Stimulated activated CD4-positive, alpha-beta T cell treated with anti-CD3 and anti-CD28 coated beads, TNF-alpha, amount 100 ng/mL, for 1 hour (primary cell): ENCODE data around the gene PTPRN2.

ENCODE experiments used
- DNase-seq, 3 donors: peaks; one replicate each; pipeline ENCODE4 v3.0.0-alpha.2; 2020; ENCODE audit warnings: low read depth in 3 of 3, low spot score in 1 of 3

Gene PTPRN2

DNA sequence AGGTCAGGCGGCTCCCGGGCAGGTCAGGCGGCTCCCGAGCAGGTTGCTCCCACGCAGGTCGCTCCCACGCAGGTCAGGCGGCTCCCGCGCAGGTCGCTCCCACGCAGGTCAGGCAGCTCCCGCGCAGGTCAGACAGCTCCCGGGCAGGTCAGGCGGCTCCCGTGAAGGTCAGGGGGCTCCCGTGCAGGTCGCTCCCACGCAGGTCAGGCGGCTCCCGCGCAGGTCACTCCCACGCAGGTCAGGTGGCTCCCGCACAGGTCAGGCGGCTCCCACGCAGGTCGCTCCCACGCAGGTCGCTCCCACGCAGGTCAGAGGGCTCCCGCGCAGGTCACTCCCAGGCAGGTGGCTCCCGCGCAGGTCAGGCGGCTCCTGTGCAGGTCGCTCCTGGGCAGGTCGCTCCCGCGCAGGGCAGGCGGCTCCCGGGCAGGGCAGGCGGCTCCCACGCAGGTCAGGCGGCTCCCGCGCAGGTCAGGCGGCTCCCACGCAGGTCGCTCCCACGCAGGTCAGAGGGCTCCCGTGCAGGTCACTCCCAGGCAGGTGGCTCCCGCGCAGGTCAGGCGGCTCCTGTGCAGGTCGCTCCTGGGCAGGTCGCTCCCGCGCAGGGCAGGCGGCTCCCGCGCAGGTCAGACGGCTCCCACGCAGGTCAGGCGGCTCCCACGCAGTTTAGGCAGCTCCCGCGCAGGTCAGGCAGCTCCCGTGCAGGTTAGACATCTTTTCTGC, 30.7 kb downstream of the PTPRN2 start:
- no peak for DNase-seq

DNA sequence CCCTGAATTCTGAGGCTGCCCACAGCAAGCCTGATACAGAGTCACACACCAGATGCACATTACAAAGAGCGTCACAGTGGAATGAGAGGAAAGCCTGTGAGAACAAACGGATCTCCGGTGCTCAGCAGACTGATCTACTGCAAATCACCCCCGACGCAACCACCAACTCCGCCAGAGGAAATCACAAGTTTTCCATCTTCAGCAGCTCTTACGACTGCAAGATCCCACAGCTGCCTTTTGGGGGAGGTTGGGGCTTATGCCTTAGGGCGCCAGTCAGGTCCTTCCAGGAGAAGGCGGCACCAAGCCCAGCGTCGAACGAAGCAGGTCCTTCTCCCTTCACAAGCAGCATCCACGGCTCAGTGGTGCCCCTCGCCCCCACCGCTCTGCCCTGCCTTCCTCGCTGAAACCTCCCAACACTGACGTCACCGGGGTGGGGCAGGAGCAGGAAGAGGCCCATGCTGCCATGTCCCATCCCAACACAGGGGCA, 32.5 kb downstream of the PTPRN2 start:
- no peak for DNase-seq

DNA sequence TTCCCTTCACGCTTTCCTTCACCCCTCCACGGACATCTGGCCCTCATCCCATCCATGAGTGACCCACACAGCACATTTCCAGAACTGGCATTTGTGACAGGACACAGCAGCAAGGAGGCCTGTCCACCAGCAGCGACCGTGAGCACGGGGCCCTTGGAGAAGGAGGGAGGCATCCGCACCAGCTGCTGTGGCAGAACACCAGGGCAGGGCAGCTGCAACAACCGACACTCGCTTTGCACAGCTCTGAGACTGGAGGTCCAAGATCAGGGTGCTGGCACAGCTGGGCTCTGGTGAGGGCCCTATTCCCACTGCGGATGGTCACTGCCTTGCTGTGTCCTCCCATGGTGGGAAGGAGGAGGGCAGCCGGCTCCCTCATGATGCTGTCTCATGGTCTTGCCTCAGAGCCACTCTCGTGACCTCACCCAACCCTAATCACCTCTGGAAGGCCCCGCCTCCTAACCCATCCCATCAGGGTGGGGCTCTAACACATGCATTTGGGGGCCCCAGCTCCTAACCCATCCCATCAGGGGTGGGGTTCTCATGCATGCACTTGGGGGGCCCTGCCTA, 36.7 kb downstream of the PTPRN2 start:
- DNase-seq: no peak

DNA sequence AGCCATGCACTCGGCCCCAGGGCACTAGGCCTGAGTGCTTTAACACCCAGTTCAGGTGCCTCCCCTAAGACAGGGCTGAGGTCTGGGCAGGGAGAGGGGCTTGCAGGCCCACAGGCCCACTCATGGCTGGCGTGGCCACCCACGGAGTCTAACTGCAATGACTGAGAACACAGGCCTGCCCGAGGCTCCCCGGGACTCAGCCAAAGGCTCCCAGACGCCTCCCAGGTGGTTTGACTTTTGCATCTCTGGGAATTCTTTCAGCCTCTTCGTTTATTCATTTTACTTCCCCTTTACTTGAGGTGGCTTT, 37.3 kb downstream of the PTPRN2 start:
- no peak for DNase-seq

DNA sequence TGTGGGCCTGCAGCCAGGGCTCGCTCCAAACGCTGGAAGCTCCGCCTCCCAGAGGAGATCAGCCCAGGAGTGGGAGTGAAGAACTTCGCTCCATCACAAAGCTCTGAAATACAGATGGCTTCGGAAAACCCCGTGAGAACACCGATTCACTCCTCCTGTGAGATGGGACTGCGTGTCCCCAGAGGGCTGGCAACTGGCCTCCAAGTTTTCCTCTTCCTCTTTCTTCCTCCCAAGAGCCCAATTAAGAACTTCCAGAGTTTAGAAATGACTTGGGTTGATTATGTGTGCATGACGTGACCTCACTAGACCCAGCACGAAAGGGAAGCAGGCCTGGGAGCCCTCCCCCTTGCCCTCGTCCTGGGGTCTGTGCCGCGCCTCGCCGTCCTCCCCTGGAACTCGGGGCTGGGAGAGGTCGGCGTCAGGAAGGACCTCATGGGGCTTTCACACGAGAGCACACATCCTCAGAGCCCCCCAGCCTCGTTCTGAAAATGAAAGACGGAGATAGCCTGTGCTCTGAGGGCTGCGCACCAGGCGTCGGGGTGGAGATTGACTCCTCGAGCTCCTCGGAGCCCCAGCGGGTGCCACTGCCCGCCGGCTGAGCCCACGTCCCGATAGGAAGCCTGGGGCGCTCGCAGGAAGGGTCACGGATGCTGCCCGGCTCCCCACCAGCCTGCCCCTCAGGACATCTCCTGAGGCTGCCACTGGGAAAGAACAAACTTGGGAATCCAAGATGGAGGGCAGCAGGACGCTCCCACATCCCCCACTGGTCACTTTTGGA, 37.8 kb downstream of the PTPRN2 start:
- DNase-seq: no peak

DNA sequence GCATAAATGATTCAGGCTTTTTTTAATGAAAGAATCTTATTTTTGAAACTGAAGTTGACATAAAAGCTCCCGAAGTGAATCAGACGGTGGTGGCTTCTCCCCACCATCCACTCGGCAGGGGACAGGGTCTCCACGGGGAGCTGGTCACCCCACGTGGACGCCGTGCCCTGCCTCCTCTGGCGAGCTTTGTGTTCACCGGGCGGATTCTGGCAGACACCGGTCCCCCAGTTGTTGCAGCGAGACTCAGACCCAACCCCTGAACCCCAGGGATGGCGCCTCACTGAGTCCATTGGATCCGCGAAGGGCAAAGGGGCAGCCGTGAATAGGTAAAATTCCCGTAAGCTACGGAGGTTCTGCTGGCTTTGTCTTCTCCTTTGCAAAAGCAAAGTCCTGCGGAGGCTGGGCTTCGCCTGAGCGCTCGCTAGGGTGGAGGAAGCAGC, 38.4 kb downstream of the PTPRN2 start:
- DNase-seq: no peak

DNA sequence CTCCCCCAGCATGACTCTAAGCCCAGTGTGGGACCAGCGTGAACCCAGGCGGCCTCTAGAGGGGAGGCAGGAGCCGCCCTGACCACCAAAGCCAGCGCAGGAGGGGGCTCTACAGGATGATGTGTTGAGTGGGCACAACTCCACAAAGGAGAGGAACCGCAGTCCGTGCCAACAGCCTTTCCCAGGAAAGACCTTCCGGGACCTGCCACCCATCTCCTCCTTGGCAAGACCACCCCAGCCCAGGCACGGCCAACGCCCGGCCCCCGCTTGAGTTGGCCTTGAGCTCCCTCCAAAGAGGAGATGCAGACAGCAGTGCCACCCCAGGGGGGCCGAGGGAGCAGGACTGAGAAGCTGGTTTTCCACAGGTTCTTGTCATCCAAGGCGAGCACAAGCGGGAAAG, 38.9 kb downstream of the PTPRN2 start:
- no peak for DNase-seq

DNA sequence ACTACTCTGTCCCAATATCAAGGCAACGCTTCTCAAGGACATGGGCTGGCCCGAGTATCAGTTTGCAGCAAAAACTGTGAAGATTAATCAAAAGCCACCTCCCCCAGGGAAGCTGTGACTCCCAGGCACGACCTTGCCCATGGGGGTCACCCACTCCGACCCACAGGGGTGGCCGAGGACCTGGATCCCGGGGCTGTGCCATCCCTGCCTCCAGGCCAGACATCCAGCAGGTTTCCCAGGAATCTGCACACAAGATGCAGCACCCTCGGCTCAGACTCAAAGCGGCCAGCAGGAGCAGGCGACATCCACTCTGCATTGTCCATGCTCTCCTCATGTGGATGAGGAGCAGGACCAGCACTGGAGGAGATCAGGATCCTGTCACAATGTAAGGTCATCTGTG, 39.8 kb downstream of the PTPRN2 start:
- no peak for DNase-seq

DNA sequence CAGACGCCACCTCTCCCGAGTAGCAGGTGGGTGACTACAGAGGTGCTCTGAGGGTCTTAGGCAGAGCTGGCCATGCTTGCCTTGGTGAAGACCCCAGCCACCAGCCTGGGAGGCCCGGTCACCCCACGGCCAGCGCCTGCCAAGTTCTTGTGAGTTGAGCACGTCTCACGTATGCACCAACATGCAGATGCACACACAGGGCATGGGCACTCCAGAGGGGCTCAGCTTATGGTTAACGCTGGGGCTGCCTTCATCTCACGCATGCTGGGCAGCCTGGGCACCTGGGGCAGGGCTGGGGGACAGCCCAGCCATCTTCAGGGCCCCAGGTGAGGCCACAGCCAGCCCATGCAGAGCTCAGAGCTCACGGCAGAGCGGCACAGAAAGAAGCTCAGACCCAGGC, 41.0 kb downstream of the PTPRN2 start:
- no peak for DNase-seq

DNA sequence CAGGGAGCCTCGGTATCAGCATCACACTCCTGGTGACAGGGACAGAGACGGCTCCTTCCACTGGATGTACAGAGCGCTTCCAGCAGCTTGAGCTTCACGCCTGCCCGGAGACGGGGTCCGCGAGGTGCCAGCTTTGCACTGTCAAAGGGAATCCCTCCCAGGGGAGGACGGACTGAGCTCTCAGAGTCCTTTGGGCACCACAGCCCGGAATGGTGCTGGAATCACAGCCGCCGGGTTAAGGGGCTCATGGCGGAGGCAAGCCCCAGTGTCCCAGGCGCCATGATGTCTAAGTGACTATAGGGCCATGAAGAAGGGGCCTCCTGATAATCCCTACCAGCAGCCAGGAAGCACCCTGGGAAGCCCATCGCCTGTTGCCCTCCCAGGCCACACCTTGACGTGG, 41.4 kb downstream of the PTPRN2 start:
- no peak for DNase-seq

DNA sequence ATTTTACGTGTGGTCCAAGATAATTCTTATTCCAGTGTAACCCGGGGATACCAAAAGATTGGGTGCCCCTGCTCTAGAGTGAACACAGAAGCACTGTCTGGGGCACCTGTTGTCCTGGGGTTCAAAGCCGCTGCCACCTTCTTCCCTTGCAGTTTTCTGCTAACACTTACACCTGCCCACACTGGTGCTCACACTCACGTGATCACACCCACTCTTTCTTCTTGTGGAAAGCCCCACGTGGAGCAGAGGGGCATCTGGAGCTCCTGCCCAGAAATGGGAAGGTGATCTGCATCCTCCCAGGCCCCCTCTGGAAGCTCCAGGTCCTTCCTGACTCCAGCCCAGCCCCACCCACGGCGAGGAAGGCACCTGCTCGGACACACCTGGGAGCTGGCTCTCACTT, 42.9 kb downstream of the PTPRN2 start:
- DNase-seq: no peak

DNA sequence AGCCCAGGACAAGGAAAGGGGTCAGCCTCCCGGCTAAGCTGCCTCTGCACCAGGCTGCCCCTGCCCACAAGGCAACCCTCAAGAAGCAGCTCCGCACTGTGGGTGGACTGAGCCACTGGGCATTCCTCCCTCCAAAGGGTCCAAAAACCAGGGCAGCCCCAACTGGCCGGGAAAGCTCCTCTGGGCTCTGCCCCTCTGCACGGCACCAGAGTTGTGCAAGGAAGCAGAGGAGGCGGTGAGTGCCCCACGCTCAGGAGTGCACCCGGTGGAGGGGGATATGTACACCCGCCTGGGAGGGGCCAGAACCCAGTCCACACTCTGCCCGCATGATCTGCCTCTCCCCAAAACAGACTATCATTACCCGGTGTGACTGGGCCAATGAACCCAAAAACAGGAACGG, 43.8 kb downstream of the PTPRN2 start:
- DNase-seq: no peak

DNA sequence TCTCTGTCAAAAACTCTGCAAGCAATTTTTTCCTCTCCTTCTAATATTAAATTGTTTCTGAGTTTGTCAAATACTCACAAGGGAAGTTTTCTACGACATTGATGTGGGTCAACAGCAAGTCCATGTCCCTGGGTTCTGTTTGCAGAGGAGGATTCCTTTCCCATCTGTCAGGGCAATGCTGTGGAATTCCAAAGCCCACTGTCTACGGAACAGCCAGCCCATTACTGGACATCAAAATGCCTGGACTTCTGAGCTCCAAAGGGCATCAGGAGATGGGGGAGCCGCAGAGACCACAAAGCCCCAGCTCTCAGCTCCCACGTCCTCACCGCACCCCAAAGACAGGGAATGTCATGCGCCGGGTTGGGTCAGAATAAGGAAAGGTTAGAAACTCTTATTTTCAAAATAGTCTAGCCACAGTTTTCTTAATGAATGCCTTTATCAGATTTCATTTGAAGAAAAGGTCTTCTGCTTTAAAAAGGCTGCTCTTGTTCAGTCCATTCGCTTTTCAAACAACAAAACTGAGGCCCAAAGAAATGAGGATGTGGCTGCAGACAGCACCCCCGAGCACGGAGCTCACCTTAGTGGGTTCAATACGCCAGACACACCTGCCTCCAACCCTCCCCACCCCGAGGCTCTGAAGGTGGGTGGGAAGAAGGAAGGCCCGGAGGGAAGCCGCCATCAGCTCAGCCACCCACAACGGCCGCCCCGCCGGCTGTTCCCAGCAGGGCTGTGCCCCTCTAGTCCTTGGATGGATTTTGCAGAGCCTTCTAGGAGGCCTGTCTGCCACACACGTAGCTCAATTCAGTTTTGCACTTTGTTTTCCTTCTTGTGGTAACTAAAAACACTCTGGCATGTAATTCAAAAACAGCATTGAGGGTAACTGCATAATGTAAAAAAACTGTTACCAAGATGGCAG, 44.7 kb downstream of the PTPRN2 start:
- DNase-seq: no peak

DNA sequence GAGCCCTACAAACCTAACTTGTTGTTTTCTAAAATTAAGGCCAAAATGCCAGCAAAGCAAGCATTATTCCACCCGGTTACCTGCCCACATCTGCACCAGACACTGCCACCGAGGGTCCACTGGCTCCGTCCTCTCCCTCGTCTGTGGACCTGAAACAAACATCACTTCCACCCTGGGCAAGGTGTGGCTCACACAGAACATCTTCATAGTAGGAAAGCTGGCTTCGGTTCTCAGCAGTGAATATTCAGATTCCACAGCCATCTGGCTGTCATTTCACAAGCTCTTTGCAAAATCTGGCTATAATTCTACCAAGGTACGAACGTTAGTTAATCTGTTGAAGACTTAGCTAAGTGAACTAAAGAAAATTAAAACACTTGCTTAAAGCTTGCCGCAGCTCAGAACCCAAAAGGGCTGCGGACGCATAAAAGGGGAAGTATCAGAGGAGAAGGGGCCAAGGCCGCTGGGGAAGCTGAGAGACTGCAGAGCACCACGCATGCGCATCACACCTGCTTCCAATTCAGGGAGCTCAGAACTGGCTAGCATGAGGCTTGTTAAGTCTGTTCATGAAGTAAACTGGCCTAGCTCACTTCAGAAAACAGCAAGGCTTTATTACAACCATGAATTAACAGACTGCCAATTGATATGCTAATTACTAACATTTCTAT, 46.1 kb downstream of the PTPRN2 start:
- DNase-seq: no peak

DNA sequence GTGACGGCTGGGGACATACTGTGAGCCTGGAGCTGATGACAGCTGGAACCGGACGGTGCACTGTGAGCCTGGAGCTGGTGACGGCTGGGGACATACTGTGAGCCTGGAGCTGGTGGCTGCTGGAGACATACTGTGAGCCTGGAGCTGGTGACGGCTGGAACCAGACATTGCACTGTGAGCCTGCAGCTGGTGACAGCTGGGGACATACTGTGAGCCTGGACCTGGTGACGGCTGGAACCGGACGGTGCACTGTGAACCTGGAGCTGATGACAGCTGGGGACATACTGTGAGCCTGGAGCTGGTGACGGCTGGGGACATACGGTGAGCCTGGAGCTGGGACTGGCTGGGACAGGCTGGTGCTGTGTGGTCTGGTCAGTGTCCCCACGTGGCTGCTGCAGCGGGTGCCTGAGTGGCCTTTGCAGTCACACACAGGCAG, 47.9 kb downstream of the PTPRN2 start:
- DNase-seq: no peak

DNA sequence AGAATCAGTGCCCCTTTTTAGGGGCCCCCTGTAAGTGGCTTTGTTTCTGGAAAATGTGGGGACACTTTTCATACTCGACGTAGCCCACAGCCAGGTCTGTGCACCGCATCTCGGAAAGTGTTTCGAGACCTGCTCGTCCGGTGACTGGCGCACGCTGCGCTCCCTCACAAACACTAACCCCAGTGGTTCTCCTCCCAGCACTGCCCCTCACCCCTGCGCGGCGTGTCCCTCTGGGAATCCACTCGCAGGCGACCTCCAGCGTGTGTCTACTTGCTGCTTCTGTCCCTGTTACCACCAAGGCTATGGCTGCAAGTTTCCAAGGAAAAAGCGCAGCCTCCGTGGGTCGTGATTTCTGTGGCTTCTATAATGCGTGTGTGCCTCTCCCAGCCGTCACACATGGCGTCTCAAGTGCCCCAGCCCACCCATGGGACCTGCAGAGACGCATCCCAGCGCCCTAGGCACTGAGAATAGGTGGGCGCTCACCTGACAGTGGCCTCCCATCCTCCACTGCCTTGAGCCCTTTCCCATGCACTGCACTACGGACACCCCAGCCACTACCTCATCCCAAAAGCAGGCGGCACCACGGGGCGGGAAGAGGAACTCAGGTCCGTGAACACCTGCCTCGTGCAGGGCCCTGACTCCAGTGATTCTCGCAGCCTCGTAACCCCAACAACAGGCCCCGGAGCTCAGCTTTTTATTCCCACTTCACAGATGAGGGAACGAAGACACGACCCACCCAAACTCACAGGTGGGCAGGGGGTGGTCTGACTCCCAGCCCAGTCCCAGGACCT, 49.3 kb downstream of the PTPRN2 start:
- no peak for DNase-seq

DNA sequence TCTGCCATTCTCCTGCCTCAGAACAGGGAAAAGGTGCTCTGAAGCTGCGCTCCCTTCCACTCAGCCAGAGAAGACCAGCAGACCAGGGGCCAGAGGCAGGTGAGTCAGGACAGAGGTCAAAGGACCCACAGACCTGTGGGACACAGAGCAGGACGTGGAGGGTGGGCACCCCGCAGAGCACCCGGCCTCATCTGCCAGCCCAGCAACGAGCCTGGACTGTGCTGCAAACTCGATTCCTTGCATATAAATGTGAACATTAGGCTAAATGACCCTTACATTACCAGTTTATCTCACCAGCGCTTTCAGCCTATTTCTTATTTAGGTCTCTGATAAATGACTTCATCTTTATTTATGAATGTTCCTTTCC, 50.1 kb downstream of the PTPRN2 start:
- DNase-seq: no peak

DNA sequence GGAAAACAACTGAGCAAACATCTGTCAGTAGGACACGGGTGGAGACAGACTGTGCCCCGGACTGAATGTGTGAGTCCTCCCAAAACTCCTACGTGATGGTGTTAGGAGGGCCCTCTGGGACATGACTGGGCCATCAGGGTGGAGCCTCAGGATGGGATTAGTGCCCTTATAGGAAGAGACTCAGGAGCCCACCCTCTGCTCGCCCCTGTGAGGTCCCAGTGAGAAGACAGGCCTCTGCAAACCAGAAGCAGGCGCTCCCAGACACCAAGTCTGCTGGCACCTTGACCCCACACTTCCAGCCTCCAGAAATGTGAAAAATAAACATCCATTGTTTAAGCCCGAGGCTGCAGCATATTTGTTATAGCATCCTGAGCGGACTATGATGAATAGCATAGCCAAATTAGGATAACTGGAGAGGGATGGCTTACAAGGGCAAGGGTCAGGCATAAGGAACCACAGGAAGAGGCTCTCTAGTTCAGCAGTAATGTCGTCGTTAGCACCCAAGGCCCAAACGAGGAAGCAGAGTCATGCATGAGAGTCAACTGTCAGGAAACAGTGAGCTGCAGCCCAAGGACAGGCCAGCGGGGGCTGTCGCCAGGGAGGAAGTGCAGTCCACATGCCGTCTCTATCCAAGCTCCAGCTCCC, 50.6 kb downstream of the PTPRN2 start:
- DNase-seq: no peak

DNA sequence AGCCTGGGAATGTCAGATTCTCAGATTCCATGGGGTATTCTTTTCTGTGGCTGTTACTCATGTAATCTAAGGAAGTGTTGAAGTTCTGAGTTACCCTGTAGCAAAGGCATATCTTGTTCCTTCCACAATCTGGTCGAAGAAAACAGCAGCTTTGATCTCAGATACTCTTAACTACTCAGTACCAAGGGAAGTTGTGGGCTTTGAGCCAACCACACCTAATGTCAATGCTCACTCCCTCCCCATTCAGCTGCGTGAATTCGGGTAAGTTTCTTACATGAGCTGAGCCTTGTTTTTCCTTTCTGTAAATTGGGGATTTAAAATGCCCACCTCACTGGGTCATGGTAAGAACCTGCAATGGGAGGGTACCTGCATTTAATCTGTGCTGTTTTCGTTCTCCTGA, 52.5 kb downstream of the PTPRN2 start:
- no peak for DNase-seq

DNA sequence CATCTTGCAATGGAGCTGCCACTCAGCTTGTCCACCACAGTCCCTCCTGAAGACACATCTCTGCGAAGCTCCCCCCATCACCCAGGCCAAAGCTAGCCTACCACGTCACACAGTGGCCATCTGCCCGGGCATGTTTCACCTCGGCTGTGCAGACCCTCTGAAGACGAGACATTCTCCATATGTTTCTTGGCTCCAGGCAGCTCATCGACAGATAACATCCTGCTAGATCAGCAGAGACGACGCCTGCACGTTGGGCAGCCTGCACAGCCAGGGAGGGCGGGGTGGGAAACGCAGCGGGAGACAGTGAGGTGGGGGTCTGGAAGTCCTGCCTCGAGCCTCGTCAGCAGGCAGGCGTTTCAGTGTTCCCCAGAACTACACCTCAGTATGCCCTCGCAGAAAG, 53.0 kb downstream of the PTPRN2 start:
- DNase-seq: no peak
